ENCODE data around the gene PGAP3.

Gene PGAP3

GRCh38 chr17:39643271-39643670 lies 44.6 kb downstream of the PGAP3 start:
- ChIA-PET CTCF (interaction anchor here (1.7 to 28.8 kb wide), 3 partner anchors 9 to 30 kb away, joined by 4 to 822 read pairs (median 86); partner anchors contain the start of gene PPP1R1B), POLR2A (no interaction called here)
- DNase-seq (ENCODE audit: low read depth, low spot score): no peak
- no peak overlapping the region for H3K4me3 ChIP-seq (ENCODE audit: low read depth, low read length)
- no peak for TF ChIP-seq CTCF (IDR thresholded peaks at IDR 0.05; ENCODE audit: insufficient read depth, low read length, missing control alignments)

DNA sequence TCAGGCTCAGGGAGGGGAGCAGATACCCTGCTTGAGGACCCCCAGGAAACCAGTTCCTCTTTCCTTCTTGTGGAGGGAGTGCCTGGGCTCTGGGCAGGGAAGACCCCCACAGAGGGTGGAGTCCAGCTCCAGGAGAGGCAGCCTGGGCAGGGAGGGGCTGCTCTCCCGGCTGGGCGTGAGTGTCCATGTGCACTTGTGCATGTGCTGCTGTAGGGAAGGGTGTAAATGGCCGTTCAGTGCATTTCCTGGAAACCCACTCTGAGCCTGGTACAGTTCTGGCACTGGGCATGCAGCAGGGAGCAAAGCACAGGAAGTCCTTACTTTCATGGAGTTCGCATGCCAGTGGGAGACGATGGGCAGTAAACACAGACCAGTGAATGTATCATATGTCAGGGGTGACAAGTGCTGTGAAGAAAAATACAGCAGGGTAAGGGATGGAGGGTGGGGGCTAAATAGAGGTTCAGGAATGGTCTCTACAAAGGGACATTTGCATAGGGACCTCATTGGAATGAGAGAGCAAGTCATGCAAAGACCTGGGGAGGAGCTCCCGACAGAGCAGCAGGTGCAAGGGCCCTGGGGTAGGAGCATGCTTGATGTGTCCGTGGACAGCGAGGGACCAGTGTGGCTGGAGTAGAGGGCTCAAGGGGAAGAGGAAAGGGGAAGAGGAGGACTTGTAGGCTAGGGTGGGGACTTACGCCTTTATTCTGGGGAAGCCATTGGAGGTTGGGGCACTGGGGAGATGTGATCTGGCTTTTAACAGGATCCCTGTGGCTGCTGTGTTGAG lies 45.4 kb downstream of the PGAP3 start:
- H3K4me3 ChIP-seq (ENCODE audit: low read depth, low read length): no peak overlapping the region
- DNase-seq (ENCODE audit: low read depth, low spot score): no peak
- no peak for TF ChIP-seq CTCF (IDR thresholded peaks at IDR 0.05; ENCODE audit: insufficient read depth, low read length, missing control alignments)
- ChIA-PET CTCF (interaction anchor here (1.7 to 28.8 kb wide), 3 partner anchors 10 to 31 kb away, joined by 4 to 822 read pairs (median 86); partner anchors contain the start of gene PPP1R1B), POLR2A (no interaction called here)

DNA sequence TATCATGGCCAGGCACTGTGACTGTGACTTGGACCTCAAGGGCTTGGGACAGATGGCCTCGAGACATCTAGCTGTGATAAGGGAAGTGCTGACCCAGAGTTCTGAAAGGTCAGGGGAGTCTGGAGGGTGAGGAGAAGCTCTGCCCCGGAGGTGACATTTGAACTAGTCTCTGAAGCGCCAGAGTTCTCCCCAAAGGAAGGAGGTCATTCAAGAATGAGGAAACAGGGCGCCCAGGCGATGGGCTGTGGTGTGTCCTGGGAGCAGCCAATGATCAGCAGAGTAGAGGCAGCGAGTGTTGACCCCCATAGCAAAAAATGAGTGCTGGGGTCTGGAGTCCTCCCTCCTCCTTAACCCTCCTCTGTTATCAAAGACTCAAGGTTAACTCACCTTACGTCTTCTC lies 46.0 kb downstream of the PGAP3 start:
- no peak for DNase-seq (ENCODE audit: low read depth, low spot score)
- TF ChIP-seq CTCF (IDR thresholded peaks at IDR 0.05; ENCODE audit: insufficient read depth, low read length, missing control alignments): no peak
- no peak overlapping the region for H3K4me3 ChIP-seq (ENCODE audit: low read depth, low read length)
- CTCF ChIA-PET: interaction anchor here (0.7 to 28.8 kb wide), 3 partner anchors 10 to 119 kb away, joined by 3 to 822 read pairs (median 86); partner anchors contain the start of gene PPP1R1B
- POLR2A ChIA-PET: no interaction called here

GRCh38 chr17:39641097-39641496 lies 46.8 kb downstream of the PGAP3 start:
- POLR2A ChIA-PET: no interaction called here
- CTCF ChIA-PET: interaction anchor here (0.7 to 28.8 kb wide), 3 partner anchors 11 to 118 kb away, joined by 3 to 822 read pairs (median 86); partner anchors contain the start of gene PPP1R1B
- TF ChIP-seq CTCF (IDR thresholded peaks at IDR 0.05; ENCODE audit: insufficient read depth, low read length, missing control alignments): no peak
- no peak for DNase-seq (ENCODE audit: low read depth, low spot score)
- no peak overlapping the region for H3K4me3 ChIP-seq (ENCODE audit: low read depth, low read length)

DNA sequence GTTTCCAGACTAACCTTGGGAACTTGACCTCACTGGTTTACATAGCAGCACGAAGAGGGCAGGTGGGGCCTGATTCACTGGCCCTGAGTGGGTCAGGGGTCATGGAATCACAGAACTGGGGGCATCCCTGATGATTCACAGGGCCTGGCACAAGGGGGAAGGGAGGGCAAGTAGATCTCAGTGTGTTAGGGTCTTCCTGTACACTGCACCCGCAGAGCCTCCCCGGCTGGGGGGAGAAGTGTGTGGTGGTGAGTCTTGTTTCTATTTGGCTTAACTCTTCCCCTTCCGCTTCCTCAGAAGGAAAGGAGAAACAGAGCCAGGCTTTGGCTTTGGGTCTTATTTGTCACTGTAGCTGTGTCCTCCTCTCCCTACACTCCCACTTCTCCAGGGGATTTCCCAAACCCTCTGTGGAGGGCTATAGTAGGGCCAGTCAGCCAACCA lies 47.2 kb downstream of the PGAP3 start:
- POLR2A ChIA-PET: no interaction called here
- CTCF ChIA-PET: interaction anchor here (1.1 to 28.8 kb wide), 4 partner anchors 12 to 89 kb away, joined by 4 to 822 read pairs (median 47); partner anchors contain the start of genes MIEN1 and PPP1R1B
- TF ChIP-seq CTCF (IDR thresholded peaks at IDR 0.05; ENCODE audit: insufficient read depth, low read length, missing control alignments): no peak
- no peak for DNase-seq (ENCODE audit: low read depth, low spot score)
- H3K4me3 ChIP-seq (ENCODE audit: low read depth, low read length): no peak overlapping the region
